ENCODE results near the gene DNASE1.
"Not testable (repeated sequence)": the region's sequence is repeated elsewhere in the genome, so short reads cannot be mapped to it uniquely, and the experiment has no call there.

DNASE1 gene

DNA sequence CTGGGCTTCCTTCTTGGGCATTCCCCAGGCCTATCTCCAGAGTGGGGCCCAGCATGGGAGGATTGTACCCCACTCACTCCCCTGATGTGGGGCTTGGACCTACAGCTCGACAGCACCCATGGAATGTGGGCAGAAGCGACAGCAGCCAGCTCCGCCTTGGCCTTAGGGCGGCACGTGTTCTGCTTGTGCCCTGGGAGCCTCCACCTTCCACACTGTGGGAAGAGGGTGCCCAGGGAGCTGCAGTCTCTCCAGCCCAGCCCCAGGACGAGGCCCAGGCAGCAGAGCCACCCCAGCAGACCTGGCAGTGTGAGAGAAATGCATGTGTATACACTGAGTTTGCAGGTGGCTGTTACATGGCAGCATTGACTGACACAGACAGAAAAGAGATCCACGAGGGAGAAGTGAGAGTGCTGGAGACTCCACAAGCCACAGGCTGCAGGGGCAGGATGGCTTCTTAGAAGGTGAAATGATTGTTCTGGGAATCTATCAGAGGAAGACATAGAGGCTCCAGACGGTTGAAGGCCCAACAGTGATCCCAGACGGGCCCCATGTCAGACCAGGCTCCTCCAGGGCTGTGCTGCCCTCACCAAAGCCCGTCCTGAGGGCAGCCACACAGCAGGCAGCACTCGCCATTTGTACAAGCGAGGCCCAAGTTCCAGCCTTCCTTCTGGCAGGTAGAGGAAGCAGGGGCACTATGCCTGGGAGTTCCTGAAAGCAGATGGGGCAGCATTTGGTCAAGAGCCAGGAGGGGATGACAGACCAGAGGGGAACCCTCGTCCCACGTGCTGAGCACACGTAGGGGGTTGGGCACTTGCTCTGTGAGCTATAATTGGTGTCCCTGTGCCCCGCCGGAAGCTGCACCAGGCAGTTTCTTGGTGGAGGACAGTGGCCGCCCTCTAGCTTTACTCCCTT lies 2.8 kb upstream of the DNASE1 start:
- TF ChIP-seq, protein P1, sequence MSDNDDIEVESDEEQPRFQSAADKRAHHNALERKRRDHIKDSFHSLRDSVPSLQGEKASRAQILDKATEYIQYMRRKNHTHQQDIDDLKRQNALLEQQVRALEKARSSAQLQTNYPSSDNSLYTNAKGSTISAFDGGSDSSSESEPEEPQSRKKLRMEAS (IDR thresholded peaks at IDR 0.05; ENCODE audit: low read depth, low read length) = no peak
- TF ChIP-seq MYC (IDR thresholded peaks at IDR 0.05; ENCODE audit: low read depth, low read length) = no peak
- TF ChIP-seq POLR2A (IDR thresholded peaks at IDR 0.05; ENCODE audit: extremely low read depth, insufficient read length) = no peak
- TF ChIP-seq, protein P2, sequence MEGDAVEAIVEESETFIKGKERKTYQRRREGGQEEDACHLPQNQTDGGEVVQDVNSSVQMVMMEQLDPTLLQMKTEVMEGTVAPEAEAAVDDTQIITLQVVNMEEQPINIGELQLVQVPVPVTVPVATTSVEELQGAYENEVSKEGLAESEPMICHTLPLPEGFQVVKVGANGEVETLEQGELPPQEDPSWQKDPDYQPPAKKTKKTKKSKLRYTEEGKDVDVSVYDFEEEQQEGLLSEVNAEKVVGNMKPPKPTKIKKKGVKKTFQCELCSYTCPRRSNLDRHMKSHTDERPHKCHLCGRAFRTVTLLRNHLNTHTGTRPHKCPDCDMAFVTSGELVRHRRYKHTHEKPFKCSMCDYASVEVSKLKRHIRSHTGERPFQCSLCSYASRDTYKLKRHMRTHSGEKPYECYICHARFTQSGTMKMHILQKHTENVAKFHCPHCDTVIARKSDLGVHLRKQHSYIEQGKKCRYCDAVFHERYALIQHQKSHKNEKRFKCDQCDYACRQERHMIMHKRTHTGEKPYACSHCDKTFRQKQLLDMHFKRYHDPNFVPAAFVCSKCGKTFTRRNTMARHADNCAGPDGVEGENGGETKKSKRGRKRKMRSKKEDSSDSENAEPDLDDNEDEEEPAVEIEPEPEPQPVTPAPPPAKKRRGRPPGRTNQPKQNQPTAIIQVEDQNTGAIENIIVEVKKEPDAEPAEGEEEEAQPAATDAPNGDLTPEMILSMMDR (IDR thresholded peaks at IDR 0.05; ENCODE audit: low read depth, low read length) = no peak
- no peak overlapping the region for H3K4me3 ChIP-seq (ENCODE audit: low read depth, low read length)
- no peak for DNase-seq (ENCODE audit: low read depth)

DNA sequence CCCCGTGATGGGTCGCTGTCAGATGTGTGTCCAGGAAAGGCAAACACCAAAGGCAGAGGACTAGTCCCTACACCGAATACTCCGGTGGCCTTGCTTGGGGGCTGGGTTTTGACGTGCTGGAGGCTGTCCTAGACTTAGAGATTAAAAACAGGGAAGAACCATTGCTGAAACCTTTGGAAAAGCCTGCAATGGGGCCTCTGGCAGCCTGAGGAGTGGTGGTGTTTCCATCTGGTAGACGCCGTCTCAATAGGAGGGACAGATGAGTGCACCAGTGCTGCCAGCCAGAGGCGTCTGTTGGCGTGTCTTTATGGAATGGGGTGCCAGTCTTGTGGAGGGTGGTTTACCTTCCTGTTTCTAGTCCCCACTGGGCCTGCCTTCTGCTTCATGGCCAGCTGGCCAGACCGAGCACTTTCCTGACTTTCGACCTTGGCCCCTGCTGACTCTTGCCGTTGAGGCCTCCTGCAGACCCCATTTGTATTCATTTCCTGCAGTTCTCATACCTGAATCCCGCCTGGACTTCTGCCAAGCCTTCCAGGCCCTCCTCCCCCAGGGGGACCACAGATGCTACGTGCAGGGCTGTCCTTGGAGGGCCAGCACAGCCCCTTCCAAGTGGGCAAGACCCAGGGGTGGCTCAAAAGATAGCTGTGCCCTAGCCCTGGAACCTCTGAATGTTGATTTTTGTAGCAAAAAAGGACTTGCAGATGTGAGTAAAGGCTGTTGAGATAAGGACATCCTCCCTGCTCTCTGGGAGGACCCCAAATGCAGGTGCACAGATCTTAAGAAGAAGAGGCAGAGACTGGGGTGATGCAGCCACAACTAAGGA lies 1.9 kb upstream of the DNASE1 start:
- TF ChIP-seq, protein P2 (IDR thresholded peaks at IDR 0.05; ENCODE audit: low read depth, low read length) = no peak
- TF ChIP-seq, protein P1 (IDR thresholded peaks at IDR 0.05; ENCODE audit: low read depth, low read length) = no peak
- TF ChIP-seq MYC (IDR thresholded peaks at IDR 0.05; ENCODE audit: low read depth, low read length) (no peak), POLR2A (IDR thresholded peaks at IDR 0.05; ENCODE audit: extremely low read depth, insufficient read length) (no peak)
- no peak for DNase-seq (ENCODE audit: low read depth)
- H3K4me3 ChIP-seq (ENCODE audit: low read depth, low read length) = no peak overlapping the region

DNA sequence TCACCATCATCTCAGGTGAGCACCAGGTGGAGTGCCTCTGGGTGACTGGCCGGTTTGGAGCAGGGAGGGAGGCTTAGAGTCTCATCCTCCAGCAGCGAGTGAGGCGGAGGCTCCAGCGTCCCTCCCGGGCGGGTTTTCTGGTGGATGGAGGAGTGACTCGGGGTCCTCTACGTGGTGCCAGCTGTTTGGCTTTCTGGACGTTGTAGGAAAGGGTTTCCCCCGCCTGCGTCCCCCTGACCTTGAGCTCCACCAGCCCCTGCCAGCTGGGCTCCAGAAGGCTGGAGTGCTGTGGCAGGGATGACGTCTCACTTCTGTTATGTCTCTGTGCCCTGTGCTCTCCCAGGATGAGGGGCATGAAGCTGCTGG lies 522 bp downstream of the DNASE1 start:
- TF ChIP-seq POLR2A (IDR thresholded peaks at IDR 0.05; ENCODE audit: extremely low read depth, insufficient read length) = no peak
- no peak for TF ChIP-seq MYC (IDR thresholded peaks at IDR 0.05; ENCODE audit: low read depth, low read length)
- DNase-seq (ENCODE audit: low read depth) = no peak
- H3K4me3 ChIP-seq (ENCODE audit: low read depth, low read length) = no peak overlapping the region

DNA sequence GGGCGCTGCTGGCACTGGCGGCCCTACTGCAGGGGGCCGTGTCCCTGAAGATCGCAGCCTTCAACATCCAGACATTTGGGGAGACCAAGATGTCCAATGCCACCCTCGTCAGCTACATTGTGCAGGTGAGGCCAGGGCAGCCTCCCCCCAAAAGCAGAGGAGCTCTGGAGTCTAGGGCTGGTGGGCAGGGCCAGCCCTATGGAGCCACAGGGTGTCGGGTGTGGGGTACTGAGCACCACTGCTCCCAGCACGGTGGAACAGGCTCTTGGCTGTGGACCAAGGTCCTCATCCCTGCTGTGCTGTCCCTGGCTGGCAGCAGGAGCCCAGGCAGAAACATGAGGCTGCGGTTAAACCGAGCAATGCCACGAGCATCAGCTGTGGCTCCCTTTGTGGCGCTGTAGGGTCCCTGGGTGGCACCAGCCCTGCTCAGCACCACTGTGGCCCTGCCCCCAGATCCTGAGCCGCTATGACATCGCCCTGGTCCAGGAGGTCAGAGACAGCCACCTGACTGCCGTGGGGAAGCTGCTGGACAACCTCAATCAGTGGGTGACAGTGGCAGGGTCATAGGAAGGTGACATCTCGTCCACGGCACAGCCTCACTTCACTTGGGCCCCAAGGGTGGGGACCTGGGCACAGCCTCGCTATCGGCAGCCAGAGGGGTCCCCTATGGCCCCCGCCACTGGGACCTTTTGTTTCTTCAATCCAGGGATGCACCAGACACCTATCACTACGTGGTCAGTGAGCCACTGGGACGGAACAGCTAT lies 1.1 kb downstream of the DNASE1 start:
- TF ChIP-seq, protein P2 (IDR thresholded peaks at IDR 0.05; ENCODE audit: low read depth, low read length) = no peak
- TF ChIP-seq POLR2A (IDR thresholded peaks at IDR 0.05; ENCODE audit: extremely low read depth, insufficient read length) = no peak
- TF ChIP-seq MYC (IDR thresholded peaks at IDR 0.05; ENCODE audit: low read depth, low read length) = no peak
- no peak overlapping the region for H3K4me3 ChIP-seq (ENCODE audit: low read depth, low read length)
- DNase-seq (ENCODE audit: low read depth) = no peak

DNA sequence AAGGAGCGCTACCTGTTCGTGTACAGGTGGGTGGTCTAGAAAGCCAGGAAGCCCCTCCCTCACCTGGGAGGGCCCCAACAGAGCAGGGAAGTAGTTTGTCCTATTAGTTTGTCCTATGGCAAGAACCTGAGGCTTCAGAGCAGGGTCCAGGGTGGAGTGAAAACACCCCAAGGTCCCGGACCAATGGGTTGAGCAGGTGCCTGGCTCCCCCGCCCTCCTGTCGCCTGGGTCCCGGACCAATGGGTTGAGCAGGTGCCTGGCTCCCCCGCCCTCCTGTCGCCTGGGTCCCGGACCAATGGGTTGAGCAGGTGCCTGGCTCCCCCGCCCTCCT lies 1.6 kb downstream of the DNASE1 start:
- not testable (repeated sequence) for H3K4me3 ChIP-seq (ENCODE audit: low read depth, low read length); DNase-seq (ENCODE audit: low read depth)

DNA sequence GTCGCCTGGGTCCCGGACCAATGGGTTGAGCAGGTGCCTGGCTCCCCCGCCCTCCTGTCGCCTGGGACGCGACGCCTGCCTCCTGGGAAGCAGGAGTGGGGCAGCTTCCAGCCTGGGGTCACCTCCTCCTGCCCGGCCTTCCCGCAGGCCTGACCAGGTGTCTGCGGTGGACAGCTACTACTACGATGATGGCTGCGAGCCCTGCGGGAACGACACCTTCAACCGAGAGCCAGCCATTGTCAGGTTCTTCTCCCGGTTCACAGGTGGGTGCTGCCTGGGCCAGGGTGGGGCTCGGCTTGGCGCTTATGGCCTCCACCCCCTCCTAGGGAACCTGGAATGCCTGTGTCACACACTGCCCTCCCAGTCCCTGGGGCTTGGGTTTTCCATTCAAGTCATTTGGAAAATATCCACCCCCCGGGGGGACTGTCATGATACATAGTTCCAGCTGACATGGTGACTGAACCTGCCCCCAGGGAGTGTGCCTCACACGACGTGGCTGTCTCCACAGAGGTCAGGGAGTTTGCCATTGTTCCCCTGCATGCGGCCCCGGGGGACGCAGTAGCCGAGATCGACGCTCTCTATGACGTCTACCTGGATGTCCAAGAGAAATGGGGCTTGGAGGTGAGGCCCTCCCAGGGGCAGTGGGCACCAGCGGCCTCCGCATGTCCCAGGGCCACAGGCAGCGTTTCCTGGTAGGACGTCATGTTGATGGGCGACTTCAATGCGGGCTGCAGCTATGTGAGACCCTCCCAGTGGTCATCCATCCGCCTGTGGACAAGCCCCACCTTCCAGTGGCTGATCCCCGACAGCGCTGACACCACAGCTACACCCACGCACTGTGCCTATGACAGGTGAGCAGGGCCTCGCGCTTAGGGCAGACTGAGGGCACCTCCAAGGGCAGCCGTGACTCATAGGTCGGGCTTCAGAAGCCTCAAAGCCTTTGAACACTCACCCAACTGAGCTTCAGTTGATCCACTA lies 2.3 kb downstream of the DNASE1 start:
- TF ChIP-seq MYC (IDR thresholded peaks at IDR 0.05; ENCODE audit: low read depth, low read length) (no peak), POLR2A (IDR thresholded peaks at IDR 0.05; ENCODE audit: extremely low read depth, insufficient read length) (no peak)
- TF ChIP-seq, protein P1 (IDR thresholded peaks at IDR 0.05; ENCODE audit: low read depth, low read length) = no peak
- TF ChIP-seq, protein P2 (IDR thresholded peaks at IDR 0.05; ENCODE audit: low read depth, low read length) = no peak
- no peak for DNase-seq (ENCODE audit: low read depth)
- no peak overlapping the region for H3K4me3 ChIP-seq (ENCODE audit: low read depth, low read length)

Measured in NB4 (cell line).